Hepatocyte (in vitro differentiated cells): ENCODE data around the gene AGFG2. TPM values are rescaled to one million over a fixed set of nuclear protein-coding genes. Genes with fewer than 3 reads are reported as not detected.
"Not testable (repeated sequence)": the region's sequence is repeated elsewhere in the genome, so short reads cannot be mapped to it uniquely, and the experiment has no call there.

ENCODE experiments used
- DNase-seq: peaks from one replicate; pipeline ENCODE4 v3.0.0-alpha.2; 2016; ENCODE audit warnings: low spot score
- H2AFZ ChIP-seq: fragments of 200-600 bp; sonication (generic); 2 replicates; pipeline ENCODE4 v1.6.0; 2016; ENCODE audit warnings: antibody characterized with exemption, mild to moderate bottlenecking
- H3K27ac ChIP-seq: fragments of 200-600 bp; sonication (generic); 2 replicates; pipeline ENCODE4 v1.5.1; 2016; ENCODE audit warnings: mild to moderate bottlenecking
- H3K27me3 ChIP-seq: fragments of 200-600 bp; sonication (generic); 2 replicates; pipeline ENCODE4 v1.6.1; 2016
- H3K36me3 ChIP-seq: fragments of 200-600 bp; sonication (generic); replicated peaks from 2 replicates; pipeline ENCODE4 v1.5.1; 2016; ENCODE audit warnings: low read depth; ENCODE audit not compliant: insufficient read depth
- H3K4me1 ChIP-seq: fragments of 200-600 bp; sonication (generic); 2 replicates; pipeline ENCODE4 v1.5.1; 2016; ENCODE audit warnings: mild to moderate bottlenecking, moderate library complexity; ENCODE audit not compliant: insufficient read depth
- H3K4me2 ChIP-seq: fragments of 200-600 bp; sonication (generic); 2 replicates; pipeline ENCODE4 v1.6.0; 2016
- H3K4me3 ChIP-seq: fragments of 200-600 bp; sonication (generic); 2 replicates; pipeline ENCODE4 v1.5.1; 2016; ENCODE audit warnings: mild to moderate bottlenecking
- H3K79me2 ChIP-seq: fragments of 200-600 bp; sonication (generic); 2 replicates; pipeline ENCODE4 v1.6.0; 2017; ENCODE audit warnings: mild to moderate bottlenecking
- H3K9me2 ChIP-seq: fragments of 200-600 bp; sonication (generic); replicated peaks from 2 replicates; pipeline ENCODE4 v1.6.0; 2017; ENCODE audit warnings: mild to moderate bottlenecking; ENCODE audit not compliant: insufficient read depth
- H3K9me3 ChIP-seq: fragments of 200-600 bp; sonication (generic); 2 replicates; pipeline ENCODE4 v1.5.1; 2016; ENCODE audit warnings: low read depth, mild to moderate bottlenecking
- H4K20me1 ChIP-seq: fragments of 200-600 bp; sonication (generic); 2 replicates; pipeline ENCODE4 v1.6.0; 2016; ENCODE audit warnings: mild to moderate bottlenecking; ENCODE audit not compliant: insufficient read depth, poor library complexity, severe bottlenecking
- CTCF ChIP-seq: fragments of 200-600 bp; sonication (generic); IDR thresholded peaks from 2 replicates; pipeline ENCODE4 v1.5.1; 2016; ENCODE audit warnings: antibody characterized with exemption, mild to moderate bottlenecking; ENCODE audit not compliant: poor library complexity
- EZH2 ChIP-seq: fragments of 200-600 bp; sonication (generic); IDR thresholded peaks from 2 replicates; pipeline ENCODE4 v1.6.1; 2016; ENCODE audit warnings: antibody characterized with exemption, mild to moderate bottlenecking, borderline replicate concordance
- EZH2phosphoT487 ChIP-seq: fragments of 200-600 bp; sonication (generic); IDR thresholded peaks from one replicate; pipeline ENCODE4 v1.6.1; 2018; ENCODE audit warnings: antibody characterized with exemption, mild to moderate bottlenecking, low read depth, moderate library complexity; ENCODE audit not compliant: unreplicated experiment, severe bottlenecking
- WGBS: methylation state at CpG from one replicate; pipeline ENCODE4 v1.1.6; 2016; ENCODE audit warnings: low lambda C conversion rate; ENCODE audit errors: missing lambda C conversion rate; 5-methylcytosine and 5-hydroxymethylcytosine counted together
- polyA plus RNA-seq: library from polyadenylated mRNA; unstranded; fragments of >200 nt; fragmentation: Nextera tagmentation; extraction: Ambion mirVana; gene quantifications from 2 replicates; pipeline ENCODE4 v1.2.1, GENCODE V29; 2016
- total RNA-seq: library from RNA; depleted of rRNA; stranded (reverse); fragments of >200 nt; gene quantifications from 2 replicates; pipeline ENCODE4 v1.2.3, GENCODE V29; 2014

Gene AGFG2
- total and polyA plus RNA-seq, 2 experiments from 2014 or later: 32.8 to 53.7 TPM

GRCh38 chr7:100517305-100517704, 21.7 kb upstream of the AGFG2 start:
- Histone ChIP-seq H3K27me3 (no peaks in the 10 kb centered on the region), H3K79me2 (no peaks in the 10 kb centered on the region), H3K4me2 (no peak overlapping the region), H3K36me3 (no peaks in the 10 kb centered on the region), H3K4me3 (no peak overlapping the region), H2AFZ (no peak overlapping the region), H3K4me1 (no peaks in the 10 kb centered on the region), H3K9me2 (no peaks in the 10 kb centered on the region), H4K20me1 (no peaks in the 10 kb centered on the region), H3K27ac (no peak overlapping the region), H3K9me3 (no peaks in the 10 kb centered on the region)
- WGBS: 89% methylated on average over 2 of the region's 2 CpGs
- DNase-seq: no peak
- TF ChIP-seq EZH2phosphoT487: no peak
- TF ChIP-seq EZH2: no peak
- TF ChIP-seq CTCF: no peak

DNA sequence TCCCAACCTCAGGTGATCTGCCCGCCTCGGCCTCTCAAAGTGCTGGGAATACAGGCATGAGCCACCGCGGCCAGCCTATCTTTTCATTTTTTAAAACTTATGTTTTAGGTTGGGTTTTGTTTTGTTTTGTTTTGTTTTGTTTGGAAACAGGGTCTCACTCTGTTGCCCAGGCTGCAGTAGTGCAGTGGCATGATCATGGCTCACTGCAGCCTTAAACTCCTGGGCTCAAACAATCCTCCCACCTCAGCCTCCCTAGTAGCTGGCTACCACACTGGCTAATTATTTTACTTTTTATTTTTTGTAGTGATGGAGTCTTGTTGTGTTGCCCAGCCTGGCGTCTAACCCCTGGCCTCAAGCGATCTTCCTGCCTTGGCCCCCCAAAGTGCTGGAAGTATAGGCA, 19.4 kb upstream of the AGFG2 start:
- Histone ChIP-seq H3K4me2 (no peak overlapping the region), H2AFZ (no peak overlapping the region), H3K27me3 (no peaks in the 10 kb centered on the region), H3K79me2 (no peaks in the 10 kb centered on the region), H4K20me1 (no peaks in the 10 kb centered on the region), H3K9me3 (no peaks in the 10 kb centered on the region), H3K4me3 (no peak overlapping the region), H3K4me1 (no peaks in the 10 kb centered on the region), H3K36me3 (no peaks in the 10 kb centered on the region), H3K27ac (no peak overlapping the region), H3K9me2 (no peaks in the 10 kb centered on the region)
- no peak for DNase-seq
- TF ChIP-seq EZH2phosphoT487: no peak
- TF ChIP-seq EZH2: no peak
- TF ChIP-seq CTCF: no peak
- WGBS: 93% methylated on average over 6 of the region's 6 CpGs

DNA sequence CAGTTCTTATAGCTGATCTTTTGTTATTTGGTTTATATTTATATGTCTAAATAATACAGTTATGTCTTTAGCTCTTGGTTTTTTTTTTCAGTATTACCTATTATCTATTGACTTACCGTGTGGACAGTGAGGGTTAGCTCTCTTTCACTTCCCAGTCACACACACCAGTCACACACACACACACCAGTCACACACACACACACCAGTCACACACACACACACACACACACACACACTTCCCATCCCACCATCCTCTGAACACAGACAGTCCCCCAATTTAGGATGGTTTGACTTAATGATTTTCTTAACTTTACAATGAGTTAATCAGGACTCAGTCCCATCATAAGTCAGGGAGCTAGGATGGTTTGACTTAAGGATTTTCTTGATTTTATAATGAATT, 18.9 kb upstream of the AGFG2 start:
- H3K36me3 ChIP-seq: no peaks in the 10 kb centered on the region
- WGBS: 67% methylated on average over 1 of the region's 1 CpG
- TF ChIP-seq EZH2 (no peak), CTCF (no peak), EZH2phosphoT487 (no peak)

DNA sequence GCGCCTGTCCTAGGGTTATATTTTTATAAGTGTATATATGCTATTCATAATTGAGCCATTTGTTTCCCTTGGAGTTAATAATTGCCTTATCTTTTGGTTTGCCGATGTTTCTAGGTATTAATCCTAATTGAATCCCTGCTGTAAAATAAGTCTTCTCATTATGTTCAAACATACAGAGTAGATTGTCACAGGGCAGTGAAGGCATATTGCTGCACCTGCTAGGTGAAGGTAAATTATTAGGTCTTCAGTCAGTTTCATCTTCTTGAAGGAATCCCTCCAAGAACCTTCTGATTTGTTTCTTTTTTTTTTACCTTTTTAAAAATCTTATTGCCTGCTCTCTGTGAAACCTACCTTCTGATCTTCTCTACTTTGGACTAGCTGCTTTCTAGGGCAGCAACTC, 17.9 kb upstream of the AGFG2 start:
- H3K4me1 ChIP-seq: no peaks in the 10 kb centered on the region
- no peaks in the 10 kb centered on the region for H4K20me1 ChIP-seq
- no peak for DNase-seq
- no peaks in the 10 kb centered on the region for H3K36me3 ChIP-seq
- TF ChIP-seq EZH2: no peak
- no peak for TF ChIP-seq EZH2phosphoT487
- TF ChIP-seq CTCF: no peak
- H2AFZ ChIP-seq: no peak overlapping the region
- H3K27ac ChIP-seq: no peak overlapping the region
- no peak overlapping the region for H3K4me2 ChIP-seq
- 89% methylated on average over 2 of the region's 2 CpGs for WGBS
- no peaks in the 10 kb centered on the region for H3K9me3 ChIP-seq
- H3K4me3 ChIP-seq: no peak overlapping the region
- no peaks in the 10 kb centered on the region for H3K27me3 ChIP-seq
- no peaks in the 10 kb centered on the region for H3K79me2 ChIP-seq
- no peaks in the 10 kb centered on the region for H3K9me2 ChIP-seq

More for the DNA sequence above, 18.9 kb upstream of the AGFG2 start:
- H3K27me3 ChIP-seq: no peaks in the 10 kb centered on the region
- H3K4me3 ChIP-seq: no peak overlapping the region
- H4K20me1 ChIP-seq: no peaks in the 10 kb centered on the region
- DNase-seq: no peak
- no peak overlapping the region for H3K4me2 ChIP-seq
- no peak overlapping the region for H2AFZ ChIP-seq
- H3K79me2 ChIP-seq: no peaks in the 10 kb centered on the region
- H3K9me3 ChIP-seq: no peaks in the 10 kb centered on the region
- no peaks in the 10 kb centered on the region for H3K4me1 ChIP-seq
- H3K9me2 ChIP-seq: no peaks in the 10 kb centered on the region
- no peak overlapping the region for H3K27ac ChIP-seq

DNA sequence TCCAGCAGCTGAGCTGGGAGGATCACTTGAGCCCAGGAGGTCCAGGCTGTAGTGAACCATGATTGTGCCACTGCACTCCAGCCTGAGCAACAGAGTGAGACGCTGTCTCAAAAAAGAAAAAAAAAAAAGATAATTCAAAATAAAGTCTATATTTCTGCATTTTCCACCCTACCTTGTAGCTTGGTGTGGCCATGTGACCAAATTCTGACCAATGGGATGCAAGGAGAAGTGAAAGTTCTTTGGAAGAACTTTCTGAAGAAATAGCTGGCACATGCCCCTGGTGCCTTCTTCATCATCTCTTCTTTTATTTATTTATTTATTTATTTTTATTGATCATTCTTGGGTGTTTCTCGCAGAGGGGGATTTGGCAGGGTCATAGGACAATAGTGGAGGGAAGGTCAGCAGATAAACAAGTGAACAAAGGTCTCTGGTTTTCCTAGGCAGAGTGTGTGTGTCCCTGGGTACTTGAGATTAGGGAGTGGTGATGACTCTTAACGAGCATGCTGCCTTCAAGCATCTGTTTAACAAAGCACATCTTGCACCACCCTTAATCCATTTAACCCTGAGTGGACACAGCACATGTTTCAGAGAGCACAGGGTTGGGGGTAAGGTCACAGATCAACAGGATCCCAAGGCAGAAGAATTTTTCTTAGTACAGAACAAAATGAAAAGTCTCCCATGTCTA, 17.0 kb upstream of the AGFG2 start:
- H2AFZ ChIP-seq, H3K4me2 ChIP-seq, H3K4me1 ChIP-seq, H3K27ac ChIP-seq, H3K27me3 ChIP-seq, H3K9me2 ChIP-seq, H3K9me3 ChIP-seq, H4K20me1 ChIP-seq, DNase-seq, H3K4me3 ChIP-seq, H3K79me2 ChIP-seq, H3K36me3 ChIP-seq: not testable (repeated sequence)
- WGBS: 81% methylated on average over 2 of the region's 3 CpGs
